Fibroblast of skin of abdomen (primary cell): ENCODE data around the gene CDRT4.

Source experiments
- DNase-seq: peaks from one replicate; pipeline ENCODE4 v3.0.0-alpha.2; 2013

Gene CDRT4

DNA sequence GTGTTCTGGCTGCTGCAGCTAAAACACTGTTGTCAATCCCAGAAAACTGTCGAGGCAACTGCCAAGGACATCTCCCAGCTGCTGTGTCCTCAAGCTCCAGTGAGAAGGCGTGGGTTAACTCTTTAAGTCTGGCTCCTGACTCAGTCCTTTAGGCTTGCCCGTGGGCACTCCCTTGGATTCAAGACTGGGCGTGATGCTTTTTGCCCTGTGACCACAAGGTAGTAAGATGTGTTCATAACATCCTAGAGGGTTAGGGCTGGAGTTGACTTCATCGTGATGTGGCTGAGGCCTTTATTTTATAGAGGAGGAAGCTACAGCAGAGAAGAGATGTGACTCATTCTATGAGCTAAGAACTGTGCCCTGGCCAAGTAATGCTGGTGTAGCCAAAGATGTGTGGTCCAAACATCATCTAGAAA is 75.1 kb downstream of the CDRT4 start:
- DNase-seq: peak; percentile 69

DNA sequence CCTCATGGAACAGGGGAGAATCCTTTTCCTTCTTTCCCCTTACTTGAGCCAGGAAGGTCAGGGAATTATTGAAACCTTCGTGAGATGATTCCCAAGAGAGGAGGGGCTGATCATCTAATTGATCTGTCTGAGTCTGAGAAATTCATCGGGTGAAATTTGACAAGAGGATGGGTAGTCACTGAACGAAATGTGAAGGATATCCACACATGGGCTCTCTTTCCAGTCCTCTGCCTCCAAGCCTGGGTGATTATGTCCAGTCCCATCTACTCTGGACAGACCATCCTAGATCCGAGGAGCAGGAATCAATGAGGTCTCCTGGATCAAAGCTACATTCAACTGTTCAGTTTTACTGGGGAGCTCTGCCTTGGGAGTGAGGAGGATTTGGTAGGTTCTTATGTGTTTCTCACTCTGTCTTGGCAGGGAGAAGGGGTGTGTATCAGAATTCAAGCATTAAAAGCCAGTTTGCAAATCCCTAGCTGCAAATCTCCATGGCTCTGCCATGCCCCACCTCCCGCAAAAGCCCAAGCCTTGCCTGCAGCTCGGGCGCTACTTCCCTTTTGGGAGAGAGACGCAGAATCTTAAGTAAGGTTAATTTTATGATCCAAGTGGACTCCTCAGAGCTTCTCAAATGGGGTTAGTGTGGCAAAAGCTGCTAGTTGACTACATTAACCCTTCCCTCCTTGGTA is 78.9 kb downstream of the CDRT4 start:
- DNase-seq: no peak

DNA sequence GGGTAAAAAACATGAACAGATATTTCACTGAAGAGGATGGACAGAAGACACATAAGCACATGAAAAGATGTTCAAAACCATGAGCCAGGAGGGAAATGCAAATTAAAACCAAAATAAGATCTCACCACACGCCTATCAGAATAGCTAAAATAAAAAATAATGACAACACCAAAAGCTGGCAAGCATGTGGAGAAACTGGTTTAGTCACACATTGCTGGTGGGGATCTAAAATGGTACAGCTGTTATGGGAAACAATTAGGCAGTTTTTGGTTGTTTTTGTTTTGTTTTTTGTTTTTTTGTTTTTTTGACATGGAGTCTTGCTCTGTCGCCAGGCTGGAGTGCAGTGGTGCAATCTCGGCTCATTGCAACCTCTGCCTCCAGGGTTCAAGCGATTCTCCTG is 81.3 kb downstream of the CDRT4 start:
- DNase-seq: no peak
